ENCODE data around the gene ANO10. TPM values are rescaled to one million over a fixed set of nuclear protein-coding genes. Genes with fewer than 3 reads are reported as not detected.
"Not testable (repeated sequence)": the region's sequence is repeated elsewhere in the genome, so short reads cannot be mapped to it uniquely, and the experiment has no call there.

The ANO10 gene
- total and polyA plus RNA-seq, 4 donors, result 19.9 to 33.2 (median 25.3) TPM

DNA sequence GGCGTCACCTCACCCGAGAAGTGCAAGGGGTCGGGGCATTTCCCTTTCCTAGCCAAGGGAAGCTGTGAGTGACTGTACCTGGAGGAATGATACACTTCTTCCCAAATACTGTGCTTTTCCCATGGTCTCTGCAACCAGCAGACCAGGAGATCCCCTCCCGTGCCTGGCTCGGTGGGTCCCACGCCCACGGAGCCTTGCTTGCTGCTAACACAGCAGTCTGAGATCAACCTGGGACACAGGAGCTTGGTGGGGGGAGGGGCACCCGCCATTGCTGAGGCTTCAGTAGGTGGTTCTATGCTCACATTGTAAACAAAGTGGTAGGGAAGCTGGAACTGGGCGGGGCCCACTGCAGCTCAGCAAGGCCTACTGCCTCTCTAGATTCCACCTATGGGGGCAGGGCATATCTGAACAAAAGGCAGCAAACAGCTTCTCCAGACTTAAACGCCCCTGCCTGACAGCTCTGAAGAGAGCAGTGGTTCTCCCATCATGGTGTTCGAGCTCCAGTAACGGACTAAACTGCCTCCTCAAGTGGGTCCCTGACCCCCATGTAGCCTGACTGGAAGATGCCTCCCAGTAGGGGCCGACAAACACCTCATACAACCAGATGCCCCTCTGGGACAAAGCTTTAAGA lies 37.6 kb upstream of the ANO10 start:
- TF ChIP-seq, protein P1, sequence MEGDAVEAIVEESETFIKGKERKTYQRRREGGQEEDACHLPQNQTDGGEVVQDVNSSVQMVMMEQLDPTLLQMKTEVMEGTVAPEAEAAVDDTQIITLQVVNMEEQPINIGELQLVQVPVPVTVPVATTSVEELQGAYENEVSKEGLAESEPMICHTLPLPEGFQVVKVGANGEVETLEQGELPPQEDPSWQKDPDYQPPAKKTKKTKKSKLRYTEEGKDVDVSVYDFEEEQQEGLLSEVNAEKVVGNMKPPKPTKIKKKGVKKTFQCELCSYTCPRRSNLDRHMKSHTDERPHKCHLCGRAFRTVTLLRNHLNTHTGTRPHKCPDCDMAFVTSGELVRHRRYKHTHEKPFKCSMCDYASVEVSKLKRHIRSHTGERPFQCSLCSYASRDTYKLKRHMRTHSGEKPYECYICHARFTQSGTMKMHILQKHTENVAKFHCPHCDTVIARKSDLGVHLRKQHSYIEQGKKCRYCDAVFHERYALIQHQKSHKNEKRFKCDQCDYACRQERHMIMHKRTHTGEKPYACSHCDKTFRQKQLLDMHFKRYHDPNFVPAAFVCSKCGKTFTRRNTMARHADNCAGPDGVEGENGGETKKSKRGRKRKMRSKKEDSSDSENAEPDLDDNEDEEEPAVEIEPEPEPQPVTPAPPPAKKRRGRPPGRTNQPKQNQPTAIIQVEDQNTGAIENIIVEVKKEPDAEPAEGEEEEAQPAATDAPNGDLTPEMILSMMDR (IDR thresholded peaks at IDR 0.05; ENCODE audit: control extremely low read depth, extremely low read depth), result no peak
- no peaks in the 10 kb centered on the region for H3K36me3 ChIP-seq (ENCODE audit: control insufficient read depth in 4 of 4, insufficient read depth in 4 of 4, low read length in 4 of 4)
- no peak overlapping the region for H3K27ac ChIP-seq (ENCODE audit: low read depth in 1 of 2, low read length in 1 of 2)
- no peaks in the 10 kb centered on the region for H3K9me3 ChIP-seq (ENCODE audit: control insufficient read depth in 4 of 4, insufficient read depth in 3 of 4, low read length in 3 of 4)
- H3K27me3 ChIP-seq (ENCODE audit: control insufficient read depth in 3 of 3, insufficient read depth in 3 of 3, low read length in 2 of 3), result no peaks in the 10 kb centered on the region
- no peak for DNase-seq
- ATAC-seq (ENCODE audit: insufficient read depth, low FRiP score), result no peak
- H3K4me3 ChIP-seq, result no peak overlapping the region
- no peak overlapping the region for H3K9ac ChIP-seq (ENCODE audit: insufficient read depth in 1 of 2, low read length in 2 of 2)
- H3K4me1 ChIP-seq (ENCODE audit: control insufficient read depth in 5 of 5, insufficient read depth in 5 of 5, low read length in 5 of 5), result no peaks in the 10 kb centered on the region
- WGBS, 2 donors, result 86 to 93% methylated on average over 13 of the region's 13 CpGs

- not testable (repeated sequence) for DNase-seq
Observed at GRCh38 chr3:43656390-43656789, 34.6 kb upstream of the ANO10 start.

DNA sequence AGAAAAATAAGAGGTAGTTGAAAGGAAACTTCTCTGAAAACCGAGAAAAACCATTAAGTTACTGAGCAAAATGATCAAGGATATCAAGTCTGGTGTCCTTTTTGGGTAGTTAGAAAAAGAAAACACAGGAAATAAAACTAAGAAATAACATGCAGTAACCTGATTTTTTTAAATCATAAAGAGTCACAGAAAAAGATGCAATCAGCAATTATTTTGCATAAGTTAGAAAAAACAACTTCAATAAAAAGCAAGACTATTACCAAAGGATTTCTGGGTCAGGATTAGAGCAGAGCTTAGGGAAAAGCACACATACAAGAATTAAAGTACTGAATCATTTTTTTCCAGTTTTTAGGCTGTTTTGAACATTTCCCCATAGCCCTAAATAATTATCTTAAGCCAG lies 28.5 kb upstream of the ANO10 start:
- DNase-seq (no peak), ATAC-seq (ENCODE audit: insufficient read depth, low FRiP score) (no peak)
- Histone ChIP-seq H3K27ac (ENCODE audit: low read depth in 1 of 2, low read length in 1 of 2) (no peak overlapping the region), H3K4me1 (ENCODE audit: control insufficient read depth in 5 of 5, insufficient read depth in 5 of 5, low read length in 5 of 5) (peaks cover 0 to 2% (median 0%) of the 10 kb centered on the region in 5 donors), H3K9ac (ENCODE audit: insufficient read depth in 1 of 2, low read length in 2 of 2) (no peak overlapping the region), H3K27me3 (ENCODE audit: control insufficient read depth in 3 of 3, insufficient read depth in 3 of 3, low read length in 2 of 3) (no peaks in the 10 kb centered on the region), H3K4me3 (no peak overlapping the region), H3K9me3 (ENCODE audit: control insufficient read depth in 4 of 4, insufficient read depth in 3 of 4, low read length in 3 of 4) (no peaks in the 10 kb centered on the region), H3K36me3 (ENCODE audit: control insufficient read depth in 4 of 4, insufficient read depth in 4 of 4, low read length in 4 of 4) (no peaks in the 10 kb centered on the region)
- TF ChIP-seq, protein P1 (IDR thresholded peaks at IDR 0.05; ENCODE audit: control extremely low read depth, extremely low read depth), result no peak
- 79 to 88% methylated on average over 1 of the region's 1 CpG for WGBS, 2 donors

More at GRCh38 chr3:43656390-43656789, 34.6 kb upstream of the ANO10 start:
- WGBS, 2 donors, result 96 to 97% methylated on average over 20 to 22 of the region's 22 CpGs
- not testable (repeated sequence) for H3K4me1 ChIP-seq (ENCODE audit: control insufficient read depth in 5 of 5, insufficient read depth in 5 of 5, low read length in 5 of 5); H3K4me3 ChIP-seq; ATAC-seq (ENCODE audit: insufficient read depth, low FRiP score); H3K27me3 ChIP-seq (ENCODE audit: control insufficient read depth in 3 of 3, insufficient read depth in 3 of 3, low read length in 2 of 3); H3K9ac ChIP-seq (ENCODE audit: insufficient read depth in 1 of 2, low read length in 2 of 2); H3K36me3 ChIP-seq (ENCODE audit: control insufficient read depth in 4 of 4, insufficient read depth in 4 of 4, low read length in 4 of 4); H3K9me3 ChIP-seq (ENCODE audit: control insufficient read depth in 4 of 4, insufficient read depth in 3 of 4, low read length in 3 of 4); H3K27ac ChIP-seq (ENCODE audit: low read depth in 1 of 2, low read length in 1 of 2)

DNA sequence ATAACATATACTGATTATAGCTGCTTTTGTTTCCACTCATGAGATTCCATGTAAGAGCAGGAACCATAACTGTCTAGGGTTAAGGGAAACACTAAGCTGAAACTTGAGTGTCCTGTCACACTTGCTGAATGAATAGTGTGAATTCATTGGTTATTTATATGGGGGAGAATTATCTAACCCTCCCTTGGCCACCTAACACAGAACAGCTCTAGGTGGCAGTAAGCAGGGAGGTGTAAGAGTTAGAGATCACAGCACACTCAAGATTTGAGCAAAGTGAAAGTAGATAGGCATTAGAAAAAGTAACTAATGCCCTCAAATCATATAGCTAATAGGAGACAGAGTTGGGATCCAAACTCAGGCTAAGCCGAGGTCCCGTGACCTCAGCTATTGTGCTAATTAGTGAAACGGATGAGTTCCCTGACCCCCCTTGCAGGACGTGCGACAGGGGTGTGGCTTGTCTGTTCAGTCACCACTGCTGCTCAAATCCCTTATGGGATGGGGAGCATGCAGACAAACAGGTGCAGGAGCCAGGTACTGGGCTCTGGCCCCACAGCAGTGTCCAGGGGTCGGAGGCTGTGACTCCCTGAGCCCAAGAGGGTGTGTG lies 27.7 kb upstream of the ANO10 start:
- no peaks in the 10 kb centered on the region for H3K36me3 ChIP-seq (ENCODE audit: control insufficient read depth in 4 of 4, insufficient read depth in 4 of 4, low read length in 4 of 4)
- H3K4me3 ChIP-seq, result no peak overlapping the region
- DNase-seq, result peak in 1 of 3 donors; percentile 11
- 51 to 52% methylated on average over 6 of the region's 6 CpGs for WGBS, 2 donors
- no peaks in the 10 kb centered on the region for H3K9me3 ChIP-seq (ENCODE audit: control insufficient read depth in 4 of 4, insufficient read depth in 3 of 4, low read length in 3 of 4)
- no peak overlapping the region for H3K9ac ChIP-seq (ENCODE audit: insufficient read depth in 1 of 2, low read length in 2 of 2)
- H3K4me1 ChIP-seq (ENCODE audit: control insufficient read depth in 5 of 5, insufficient read depth in 5 of 5, low read length in 5 of 5), result peaks cover 0 to 2% (median 0%) of the 10 kb centered on the region in 5 donors
- H3K27me3 ChIP-seq (ENCODE audit: control insufficient read depth in 3 of 3, insufficient read depth in 3 of 3, low read length in 2 of 3), result no peaks in the 10 kb centered on the region
- no peak overlapping the region for H3K27ac ChIP-seq (ENCODE audit: low read depth in 1 of 2, low read length in 1 of 2)
- ATAC-seq (ENCODE audit: insufficient read depth, low FRiP score), result no peak
- TF ChIP-seq, protein P1 (IDR thresholded peaks at IDR 0.05; ENCODE audit: control extremely low read depth, extremely low read depth), result no peak
